HCT116 (cell line): Measurements from ENCODE around the gene ATG4A. TPM values are rescaled to one million over a fixed set of nuclear protein-coding genes. Genes with fewer than 3 reads are reported as not detected.

Experiments
- ATAC-seq: fragments of 200-7000 bp; cut with Tn5 transposase; 2 replicates; pipeline ENCODE4 v1.9.1; 2020; ENCODE audit warnings: mild to moderate bottlenecking, moderate library complexity
- BruUV-seq: library from RNA; stranded (reverse); fragments of 400-500 nt; replicated peaks from 2 replicates; lab custom pipeline; 2021; lab: Mats Ljungman, UMichigan
- CTCF ChIA-PET: fragments of 300-600 bp; sonication (Branson Sonifier 250); formaldehyde crosslinking; loops from one replicate; lab custom pipeline; 2021; ENCODE audit warnings: antibody characterized with exemption; lab: Charles Lee
- POLR2A ChIA-PET: fragments of 300-600, 350-600 bp; sonication (Branson Sonifier 250); formaldehyde crosslinking; loops from one replicate; lab custom pipeline; 2021; ENCODE audit warnings: antibody characterized with exemption; lab: Charles Lee
- RAD21 ChIA-PET, 2 experiments: fragments of 300-600 bp; sonication (Branson Sonifier 250); formaldehyde crosslinking; loops; one replicate each; lab custom pipeline; 2023; ENCODE audit warnings: low total read pairs in 2 of 2; ENCODE audit not compliant: uncharacterized antibody in 2 of 2, unreplicated experiment in 2 of 2, low non-redundant PET in 1 of 2; lab: Charles Lee
- DNase-seq: peaks from one replicate; pipeline ENCODE4 v3.0.0-alpha.2; 2010; ENCODE audit warnings: low read depth, low spot score
- H2AFZ ChIP-seq: fragments of 200-600 bp; shearing (Covaris generic), sonication (generic); 2 replicates; pipeline ENCODE4 v1.6.1; 2017; ENCODE audit warnings: low read depth, mixed run types, mixed read lengths, antibody characterized with exemption, low read length; ENCODE audit not compliant: poor library complexity, severe bottlenecking
- H3K27ac ChIP-seq: 2 replicates; pipeline ENCODE4 v1.5.1; 2012; ENCODE audit warnings: low read depth, low read length
- H3K27me3 ChIP-seq: fragments of 200-600 bp; sonication (generic); 2 replicates; pipeline ENCODE4 v1.6.1; 2016; ENCODE audit warnings: mixed run types, low read length, mixed read lengths; ENCODE audit not compliant: insufficient read depth
- H3K36me3 ChIP-seq, 2 experiments: fragments of 200-500 bp in 1 of 2; fragments of 200-600 bp in 1 of 2; sonication (Bioruptor generic) in 1 of 2; sonication (generic) in 1 of 2; 2 replicates each; pipeline versions ENCODE4 v1.5.1 to v1.6.1; 2014 to 2016; ENCODE audit warnings: low read length in 2 of 2, inconsistent platforms in 1 of 2, mixed read lengths in 1 of 2, mixed run types in 1 of 2; ENCODE audit not compliant: insufficient read depth in 2 of 2, control insufficient read depth in 1 of 2
- H3K4me1 ChIP-seq, 2 experiments: fragments of 200-600 bp in 1 of 2; sonication (generic) in 1 of 2; 2 replicates each; pipeline versions ENCODE4 v1.5.1 to v1.6.1; 2012 to 2017; ENCODE audit warnings: low read length in 2 of 2, inconsistent platforms in 1 of 2, mild to moderate bottlenecking in 1 of 2, mixed read lengths in 1 of 2, mixed run types in 1 of 2, moderate library complexity in 1 of 2; ENCODE audit not compliant: insufficient read depth in 2 of 2, control insufficient read depth in 1 of 2
- H3K4me2 ChIP-seq: fragments of 200-600 bp; sonication (generic); 2 replicates; pipeline ENCODE4 v1.6.1; 2017; ENCODE audit warnings: mixed run types, low read length, mixed read lengths
- H3K4me3 ChIP-seq, 2 experiments: fragments of 200-600 bp in 1 of 2; sonication (generic) in 1 of 2; replicated peaks in 1 of 2; 2 replicates each; pipeline ENCODE4 v1.5.1; 2011 to 2016; ENCODE audit warnings: low read length in 2 of 2, control low read depth in 1 of 2, low read depth in 1 of 2, mild to moderate bottlenecking in 1 of 2, mixed read lengths in 1 of 2, mixed run types in 1 of 2
- H3K79me2 ChIP-seq: fragments of 200-600 bp; sonication (generic); 2 replicates; pipeline ENCODE4 v1.6.1; 2017; ENCODE audit warnings: mild to moderate bottlenecking, mixed run types, low read length, moderate library complexity, mixed read lengths; ENCODE audit not compliant: insufficient read depth
- H3K9ac ChIP-seq: fragments of 200-600 bp; sonication (generic); 2 replicates; pipeline ENCODE4 v1.6.1; 2016; ENCODE audit warnings: low read length, mixed read lengths
- H3K9me2 ChIP-seq: fragments of 200-600 bp; sonication (generic), shearing (Covaris generic); 2 replicates; pipeline ENCODE4 v1.6.1; 2017; ENCODE audit warnings: mixed run types, mild to moderate bottlenecking, moderate library complexity; ENCODE audit not compliant: insufficient read depth
- H3K9me3 ChIP-seq, 2 experiments: fragments of 200-500 bp in 1 of 2; fragments of 200-600 bp in 1 of 2; sonication (Bioruptor generic) in 1 of 2; sonication (generic) in 1 of 2; 2 replicates each; pipeline ENCODE4 v1.6.1; 2014 to 2017; ENCODE audit warnings: low read length in 2 of 2, mixed read lengths in 2 of 2, inconsistent platforms in 1 of 2, low read depth in 1 of 2, mild to moderate bottlenecking in 1 of 2, mixed run types in 1 of 2, moderate library complexity in 1 of 2; ENCODE audit not compliant: control insufficient read depth in 1 of 2, insufficient read depth in 1 of 2
- H4K20me1 ChIP-seq: fragments of 200-600 bp; sonication (generic), shearing (Covaris generic); 2 replicates; pipeline ENCODE4 v1.6.1; 2017; ENCODE audit warnings: mixed run types, mild to moderate bottlenecking, moderate library complexity; ENCODE audit not compliant: insufficient read depth
- ATF3 ChIP-seq: IDR thresholded peaks from 2 replicates; pipeline ENCODE4 v1.6.1; 2012
- CBX3 ChIP-seq: IDR thresholded peaks from 2 replicates; pipeline ENCODE4 v1.6.1; 2012; ENCODE audit warnings: low read depth
- CEBPB ChIP-seq: IDR thresholded peaks from 2 replicates; pipeline ENCODE4 v1.6.1; 2012; ENCODE audit warnings: low read depth
- CTCF ChIP-seq, 3 experiments: fragments of 200-600 bp in 1 of 3; sonication (generic) in 1 of 3; IDR thresholded peaks in 2 of 3; conservative IDR thresholded peaks in 1 of 3; 2 replicates each; pipeline ENCODE4 v1.5.1; 2012 to 2017; ENCODE audit warnings: low read depth in 2 of 3, low read length in 2 of 3, antibody characterized with exemption in 1 of 3, borderline replicate concordance in 1 of 3, control low read depth in 1 of 3, mild to moderate bottlenecking in 1 of 3, mixed read lengths in 1 of 3, mixed run types in 1 of 3, moderate library complexity in 1 of 3; ENCODE audit not compliant: insufficient read depth in 1 of 3
- EGR1 ChIP-seq: IDR thresholded peaks from 2 replicates; pipeline ENCODE4 v1.6.1; 2012; ENCODE audit warnings: low read depth
- ELF1 ChIP-seq: IDR thresholded peaks from 2 replicates; pipeline ENCODE4 v1.6.1; 2012; ENCODE audit warnings: low read depth, borderline replicate concordance
- EZH2phosphoT487 ChIP-seq: fragments of 200-600 bp; IDR thresholded peaks from 2 replicates; pipeline ENCODE4 v1.6.1; 2018; ENCODE audit warnings: antibody characterized with exemption, borderline replicate concordance
- FOSL1 ChIP-seq: IDR thresholded peaks from 2 replicates; pipeline ENCODE4 v1.6.1; 2012; ENCODE audit warnings: low read depth
- JUND ChIP-seq: IDR thresholded peaks from 2 replicates; pipeline ENCODE4 v1.6.1; 2012
- POLR2A ChIP-seq: IDR thresholded peaks from 2 replicates; pipeline ENCODE4 v1.7.0; 2011; ENCODE audit warnings: borderline replicate concordance; ENCODE audit not compliant: insufficient read depth, insufficient read length; ENCODE audit errors: extremely low read depth
- RAD21 ChIP-seq: IDR thresholded peaks from 2 replicates; pipeline ENCODE4 v1.6.1; 2012; ENCODE audit warnings: low read depth, mild to moderate bottlenecking
- REST ChIP-seq: IDR thresholded peaks from 2 replicates; pipeline ENCODE4 v1.6.1; 2012; ENCODE audit warnings: low read depth
- SIN3A ChIP-seq: IDR thresholded peaks from 2 replicates; pipeline ENCODE4 v1.6.1; 2012; ENCODE audit warnings: low read depth
- SP1 ChIP-seq: IDR thresholded peaks from 2 replicates; pipeline ENCODE4 v1.6.1; 2012; ENCODE audit warnings: low read depth
- TCF7L2 ChIP-seq: IDR thresholded peaks from 2 replicates; pipeline ENCODE4 v1.7.0; 2011; ENCODE audit warnings: borderline replicate concordance, inconsistent platforms; ENCODE audit not compliant: insufficient read depth, insufficient read length; ENCODE audit errors: extremely low read depth
- YY1 ChIP-seq: IDR thresholded peaks from 2 replicates; pipeline ENCODE4 v1.6.1; 2011; ENCODE audit warnings: low read length, low read depth, moderate library complexity, mild to moderate bottlenecking; ENCODE audit not compliant: insufficient replicate concordance; ENCODE audit errors: extremely low read depth
- ZBTB33 ChIP-seq: IDR thresholded peaks from 2 replicates; pipeline ENCODE4 v1.6.1; 2011; ENCODE audit warnings: mild to moderate bottlenecking, low read length, moderate library complexity; ENCODE audit not compliant: insufficient replicate concordance; ENCODE audit errors: extremely low read depth
- ZFX ChIP-seq: fragments of 450-650 bp; IDR thresholded peaks from 2 replicates; pipeline ENCODE4 v1.6.1; 2017
- ZNF274 ChIP-seq: fragments of 200-500 bp; sonication (Bioruptor generic); IDR thresholded peaks from 2 replicates; pipeline ENCODE4 v1.6.1; 2014; ENCODE audit warnings: mild to moderate bottlenecking, low read depth, low read length, inconsistent platforms
- intact Hi-C: fragments of 100-400 bp; cut with micrococcal nuclease; formaldehyde crosslinking; loops from 2 replicates; pipeline ENCODE4 v1.10.0; 2022
- total RNA-seq: library from RNA; stranded (reverse); gene quantifications from one replicate; pipeline ENCODE4 v1.2.1, GENCODE V29; 2021; ENCODE audit not compliant: unreplicated experiment

Gene ATG4A
- total RNA-seq, 1 experiment from 2014 or later: 4.1 TPM

- H3K9me3 ChIP-seq: no peaks in the 10 kb centered on the region
- ChIA-PET CTCF (no interaction called here), RAD21 (no interaction called here), POLR2A (no interaction called here)
- H3K4me3 ChIP-seq: no peak overlapping the region
- H3K36me3 ChIP-seq: no peaks in the 10 kb centered on the region
- H2AFZ ChIP-seq: no peak overlapping the region
- no peak for DNase-seq
- no peak for TF ChIP-seq ZNF274
- TF ChIP-seq POLR2A: no peak
- TF ChIP-seq JUND: no peak
- TF ChIP-seq CEBPB: no peak
- TF ChIP-seq CBX3: no peak
- TF ChIP-seq RAD21: no peak
- TF ChIP-seq SP1: no peak
- no peak for TF ChIP-seq YY1
- TF ChIP-seq REST: no peak
- no peak for TF ChIP-seq ZBTB33
- no peak for TF ChIP-seq CTCF (IDR thresholded peaks at IDR 0.05 in 2 of 3, conservative IDR thresholded peaks at IDR 0.05 in 1 of 3; ENCODE audit: borderline replicate concordance in 1 of 3, insufficient read depth in 1 of 3, low read depth in 2 of 3, low read length in 2 of 3)
- no peak for TF ChIP-seq ZFX
- TF ChIP-seq FOSL1: no peak
- TF ChIP-seq EZH2phosphoT487: no peak
- no peak for TF ChIP-seq EGR1
- no peak for TF ChIP-seq ATF3
- no peak for TF ChIP-seq ELF1
- TF ChIP-seq TCF7L2: no peak
- no peak for TF ChIP-seq SIN3A
- H4K20me1 ChIP-seq: no peaks in the 10 kb centered on the region
- no TSS peak for BruUV-seq
- no peak overlapping the region for H3K9ac ChIP-seq
- H3K9me2 ChIP-seq: no peaks in the 10 kb centered on the region
- intact Hi-C loops: no loop called here
- H3K4me1 ChIP-seq: no peaks in the 10 kb centered on the region
- no peak overlapping the region for H3K4me2 ChIP-seq
- no peak overlapping the region for H3K27ac ChIP-seq
- H3K27me3 ChIP-seq: no peaks in the 10 kb centered on the region
- no peak for ATAC-seq
- H3K79me2 ChIP-seq: no peaks in the 10 kb centered on the region
These were observed 32.2 kb downstream of the ATG4A start for GRCh38 chrX:108123591-108124366.
